Peyer's patch (tissue), 4 donors: ENCODE data around the gene MAPK6. TPM values are rescaled to one million over a fixed set of nuclear protein-coding genes. Genes with fewer than 3 reads are reported as not detected.
"Not testable (repeated sequence)": the region's sequence is repeated elsewhere in the genome, so short reads cannot be mapped to it uniquely, and the experiment has no call there.

Experiments used
- DNase-seq, 3 donors: peaks; one replicate each; pipeline ENCODE4 v3.0.0-alpha.2; 2017 to 2019
- H3K27ac ChIP-seq, 4 donors: fragments of 200-600 bp; sonication (generic); one replicate each; pipeline ENCODE4 v1.5.1; 2016 to 2019
- H3K27me3 ChIP-seq, 2 donors: fragments of 200-600 bp; sonication (generic); one replicate each; pipeline ENCODE4 v1.5.1; 2019
- H3K36me3 ChIP-seq, 3 donors: fragments of 200-600 bp; sonication (generic); one replicate each; pipeline ENCODE4 v1.5.1; 2016 to 2019
- H3K4me1 ChIP-seq, 4 donors: fragments of 200-600 bp; sonication (generic); one replicate each; pipeline ENCODE4 v1.5.1; 2016 to 2019
- H3K4me3 ChIP-seq, 4 donors: fragments of 200-600 bp; sonication (generic); 1 replicate in 3 of 4; 2 replicates in 1 of 4; pipeline ENCODE4 v1.5.1; 2016 to 2019; ENCODE audit warnings: mild to moderate bottlenecking in 1 of 4
- H3K9me3 ChIP-seq, 4 donors: fragments of 200-600 bp; sonication (generic); one replicate each; pipeline ENCODE4 v1.5.1; 2016 to 2019; ENCODE audit warnings: mild to moderate bottlenecking in 1 of 4
- POLR2A ChIP-seq, 2 donors: fragments of 450-650 bp; IDR thresholded peaks; one replicate each; pipeline ENCODE4 v1.5.1; 2017; ENCODE audit warnings: antibody characterized with exemption in 2 of 2, mild to moderate bottlenecking in 2 of 2, moderate library complexity in 2 of 2
- total RNA-seq, 4 donors: library from RNA; depleted of rRNA; stranded (reverse); fragments of >200 nt; gene quantifications; one replicate each; pipeline ENCODE4 v1.1.0, GENCODE V29; 2016
- TF ChIP-seq, protein P1 (sequence below), 6 experiments: fragments of 450-650 bp in 4 of 6; fragments of 200-600 bp in 2 of 6; sonication (generic) in 1 of 6; IDR thresholded peaks; one replicate each; pipeline ENCODE4 v1.5.1; 2017 to 2019; ENCODE audit warnings: antibody characterized with exemption in 6 of 6, mild to moderate bottlenecking in 3 of 6, moderate library complexity in 1 of 6

MAPK6 gene
- total RNA-seq, 4 donors from 2014 or later: 41.3 to 112 (median 72.3) TPM

DNA sequence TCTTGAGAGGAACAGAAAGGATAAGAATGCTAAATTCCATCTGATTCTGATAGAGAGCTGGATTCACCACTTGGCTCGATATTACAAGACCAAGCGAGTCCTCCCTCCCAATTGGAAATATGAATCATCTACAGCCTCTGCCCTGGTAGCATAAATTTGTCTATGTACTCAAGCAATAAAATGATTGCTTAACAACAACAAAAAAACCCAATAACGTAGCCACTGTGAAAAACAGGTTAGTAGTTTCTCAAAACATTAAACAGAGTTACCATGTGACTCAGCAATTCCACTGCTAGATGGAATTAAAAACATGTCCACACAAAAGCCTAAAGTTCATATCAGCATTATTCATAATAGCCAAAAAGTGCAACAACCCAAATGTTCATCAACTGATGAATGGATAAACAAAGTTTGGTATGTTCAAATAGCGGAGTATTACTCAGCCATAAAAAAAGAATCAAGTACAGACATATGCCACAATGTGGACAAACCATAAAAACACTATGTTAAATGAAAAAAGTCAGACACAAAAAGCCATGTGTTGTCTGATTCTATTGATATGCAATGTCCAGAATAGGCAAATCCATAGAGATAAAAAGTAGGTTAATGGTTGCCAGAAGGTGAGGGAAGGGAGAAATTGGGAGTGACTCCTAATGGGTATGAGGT lies 76.7 kb downstream of the MAPK6 start:
- TF ChIP-seq, protein P1, sequence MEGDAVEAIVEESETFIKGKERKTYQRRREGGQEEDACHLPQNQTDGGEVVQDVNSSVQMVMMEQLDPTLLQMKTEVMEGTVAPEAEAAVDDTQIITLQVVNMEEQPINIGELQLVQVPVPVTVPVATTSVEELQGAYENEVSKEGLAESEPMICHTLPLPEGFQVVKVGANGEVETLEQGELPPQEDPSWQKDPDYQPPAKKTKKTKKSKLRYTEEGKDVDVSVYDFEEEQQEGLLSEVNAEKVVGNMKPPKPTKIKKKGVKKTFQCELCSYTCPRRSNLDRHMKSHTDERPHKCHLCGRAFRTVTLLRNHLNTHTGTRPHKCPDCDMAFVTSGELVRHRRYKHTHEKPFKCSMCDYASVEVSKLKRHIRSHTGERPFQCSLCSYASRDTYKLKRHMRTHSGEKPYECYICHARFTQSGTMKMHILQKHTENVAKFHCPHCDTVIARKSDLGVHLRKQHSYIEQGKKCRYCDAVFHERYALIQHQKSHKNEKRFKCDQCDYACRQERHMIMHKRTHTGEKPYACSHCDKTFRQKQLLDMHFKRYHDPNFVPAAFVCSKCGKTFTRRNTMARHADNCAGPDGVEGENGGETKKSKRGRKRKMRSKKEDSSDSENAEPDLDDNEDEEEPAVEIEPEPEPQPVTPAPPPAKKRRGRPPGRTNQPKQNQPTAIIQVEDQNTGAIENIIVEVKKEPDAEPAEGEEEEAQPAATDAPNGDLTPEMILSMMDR (IDR thresholded peaks at IDR 0.05): no peak
- no peak for TF ChIP-seq POLR2A (IDR thresholded peaks at IDR 0.05)
- Histone ChIP-seq H3K4me3 (no peak overlapping the region), H3K27me3 (no peaks in the 10 kb centered on the region), H3K9me3 (no peaks in the 10 kb centered on the region), H3K36me3 (no peaks in the 10 kb centered on the region), H3K27ac (no peak overlapping the region), H3K4me1 (peaks cover 0 to 19% (median 0%) of the 10 kb centered on the region in 4 donors)
- DNase-seq: no peak

DNA sequence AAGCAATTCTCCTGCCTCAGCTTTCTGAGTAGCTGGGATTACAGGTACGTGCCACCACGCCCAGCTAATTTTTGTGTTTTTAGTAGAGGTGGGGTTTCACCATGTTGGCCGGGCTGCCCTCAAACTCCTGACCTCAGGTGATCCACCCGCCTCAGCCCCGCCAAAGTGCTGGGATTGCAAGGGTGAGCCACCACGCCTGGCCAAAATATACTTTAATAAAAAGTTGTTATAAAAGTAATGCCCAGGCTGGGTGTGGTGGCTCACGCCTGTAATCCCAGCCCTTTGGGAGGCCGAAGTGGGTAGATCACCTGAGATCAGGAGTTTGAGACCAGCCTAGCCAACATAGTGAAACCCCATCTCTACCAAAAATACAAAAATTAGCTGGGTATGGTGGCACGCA lies 77.5 kb downstream of the MAPK6 start:
- DNase-seq, H3K27ac ChIP-seq: not testable (repeated sequence)

DNA sequence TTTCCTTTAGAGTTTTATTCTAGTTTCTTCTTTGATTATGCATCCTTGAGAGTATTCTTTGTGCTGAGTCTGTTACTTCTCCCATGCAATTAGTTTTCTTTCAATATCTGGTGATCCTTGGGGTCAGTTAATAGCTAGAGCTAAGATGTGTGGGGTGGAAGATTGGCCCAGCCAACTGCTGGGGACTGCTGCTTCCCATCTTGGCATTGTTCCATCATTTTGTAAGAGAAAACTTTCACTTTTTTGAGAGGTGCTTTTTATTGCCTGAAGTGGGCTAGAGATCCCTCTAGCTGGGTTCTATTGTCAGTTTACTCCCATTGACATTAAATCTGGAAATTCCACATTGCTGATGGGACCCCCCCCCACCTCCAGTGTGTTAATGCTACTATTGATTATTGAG lies 78.2 kb downstream of the MAPK6 start:
- no peak overlapping the region for H3K27ac ChIP-seq
- no peak for DNase-seq

More for the DNA sequence above, 77.5 kb downstream of the MAPK6 start:
- H3K36me3 ChIP-seq, H3K27me3 ChIP-seq, H3K4me3 ChIP-seq, H3K9me3 ChIP-seq: not testable (repeated sequence)
- H3K4me1 ChIP-seq: peaks cover 0 to 19% (median 0%) of the 10 kb centered on the region in 4 donors

DNA sequence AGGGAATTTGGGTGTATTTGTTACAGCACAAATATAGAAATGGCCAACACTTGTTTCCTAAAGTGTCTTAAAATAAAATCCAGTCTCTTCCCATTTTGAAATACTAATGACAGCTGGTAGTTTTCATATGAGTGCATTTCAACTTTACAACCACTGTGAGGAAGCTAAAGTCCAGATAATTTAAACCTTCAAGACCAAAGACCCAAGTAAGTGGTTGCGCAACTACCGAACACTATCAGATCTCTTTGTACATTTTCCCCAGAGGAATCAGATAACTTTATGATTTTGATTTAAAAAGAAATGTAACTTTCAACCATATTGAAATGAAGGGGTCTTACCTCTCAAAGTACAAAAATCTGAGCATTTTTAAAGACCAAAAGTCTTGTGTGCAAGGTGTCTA lies 79.3 kb downstream of the MAPK6 start:
- Histone ChIP-seq H3K4me1 (peaks cover 0 to 14% (median 0%) of the 10 kb centered on the region in 4 donors), H3K9me3 (no peaks in the 10 kb centered on the region), H3K27ac (peak overlapping the region in 1 of 4 donors; percentile 17), H3K4me3 (no peak overlapping the region), H3K27me3 (no peaks in the 10 kb centered on the region), H3K36me3 (no peaks in the 10 kb centered on the region)
- DNase-seq: no peak
- no peak for TF ChIP-seq POLR2A (IDR thresholded peaks at IDR 0.05)
- TF ChIP-seq, protein P1 (IDR thresholded peaks at IDR 0.05): peak in 3 of 6 experiments; percentile 31 to 45 (median 43)

More for the DNA sequence above, 78.2 kb downstream of the MAPK6 start:
- Histone ChIP-seq H3K4me1 (peaks cover 0 to 19% (median 0%) of the 10 kb centered on the region in 4 donors), H3K27me3 (no peaks in the 10 kb centered on the region), H3K9me3 (no peaks in the 10 kb centered on the region), H3K36me3 (no peaks in the 10 kb centered on the region), H3K4me3 (no peak overlapping the region)
- TF ChIP-seq POLR2A (IDR thresholded peaks at IDR 0.05): no peak
- TF ChIP-seq, protein P1 (IDR thresholded peaks at IDR 0.05): no peak

DNA sequence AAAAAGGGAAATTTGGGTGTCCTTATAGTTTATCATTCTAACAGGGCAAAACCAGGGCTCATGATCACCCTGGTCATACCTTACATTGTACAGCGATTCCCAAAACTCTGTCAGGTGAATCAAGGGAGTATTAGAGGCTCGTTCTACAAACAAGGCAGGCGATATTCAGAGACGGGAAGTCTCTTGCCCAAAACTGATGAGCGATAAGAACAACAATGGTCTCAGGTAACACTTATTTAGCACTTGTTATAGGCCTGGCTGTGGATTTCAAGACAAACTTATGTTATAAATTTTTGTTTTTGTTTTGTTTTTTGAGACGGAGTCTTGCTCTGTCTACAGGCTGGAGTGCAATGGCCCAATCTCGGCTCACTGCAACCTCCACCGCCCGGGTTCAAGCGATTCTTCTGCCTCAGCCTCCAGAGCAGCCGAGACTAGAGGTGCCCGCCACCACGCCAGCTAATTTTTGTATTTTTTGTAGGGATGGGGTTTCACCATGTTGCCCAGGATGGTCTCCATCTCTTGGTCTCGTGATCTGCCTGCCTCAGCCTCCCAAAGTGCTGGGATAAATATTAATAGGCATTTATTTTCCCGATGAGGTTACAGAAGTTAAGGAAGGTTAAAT lies 80.7 kb downstream of the MAPK6 start:
- no peaks in the 10 kb centered on the region for H3K9me3 ChIP-seq
- H3K4me3 ChIP-seq: no peak overlapping the region
- H3K27me3 ChIP-seq: no peaks in the 10 kb centered on the region
- H3K27ac ChIP-seq: no peak overlapping the region
- no peak for DNase-seq
- H3K36me3 ChIP-seq: no peaks in the 10 kb centered on the region
- H3K4me1 ChIP-seq: peaks cover 0 to 7% (median 0%) of the 10 kb centered on the region in 4 donors
- TF ChIP-seq, protein P1 (IDR thresholded peaks at IDR 0.05): no peak
- TF ChIP-seq POLR2A (IDR thresholded peaks at IDR 0.05): no peak

DNA sequence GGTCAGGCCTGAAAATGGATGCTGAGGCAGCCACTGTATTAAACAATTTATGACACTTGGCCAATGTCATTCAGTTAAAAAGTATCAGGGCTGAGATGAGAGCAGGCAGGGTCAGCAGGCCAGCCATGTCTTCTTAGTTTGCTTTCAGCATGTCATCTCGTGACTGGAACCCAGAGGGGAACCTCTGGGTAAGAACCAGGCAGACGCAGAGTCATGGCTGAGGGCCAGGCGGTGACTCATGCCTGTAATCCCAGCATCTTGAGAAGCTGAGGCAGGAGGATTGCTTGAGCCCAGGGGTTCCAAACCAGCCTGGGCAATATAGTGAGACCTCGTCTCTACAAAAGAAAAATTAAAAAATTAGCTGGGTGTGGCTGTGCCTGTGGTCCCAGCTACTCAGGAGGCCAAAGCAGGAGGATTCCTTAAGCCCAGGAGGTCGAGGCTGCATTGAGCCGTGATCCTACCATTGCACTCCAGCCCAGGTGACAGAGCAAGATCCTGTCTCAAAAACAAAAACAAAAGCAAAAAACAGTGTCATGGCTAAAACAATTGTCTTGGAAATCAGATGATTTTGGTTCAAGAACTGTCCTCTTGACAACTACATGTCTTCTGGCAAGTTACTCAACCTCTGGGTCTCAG lies 81.9 kb downstream of the MAPK6 start:
- Histone ChIP-seq H3K27ac (peak overlapping the region in 1 of 4 donors; percentile 21), H3K4me3 (no peak overlapping the region), H3K36me3 (no peaks in the 10 kb centered on the region), H3K27me3 (no peaks in the 10 kb centered on the region), H3K4me1 (no peaks in the 10 kb centered on the region), H3K9me3 (no peaks in the 10 kb centered on the region)
- TF ChIP-seq, protein P1 (IDR thresholded peaks at IDR 0.05): no peak
- DNase-seq: peak; percentile 46 to 89 (median 56)
